GM10248 (cell line): ENCODE measurements around the gene LYPD6B.

ENCODE experiments used
- CTCF ChIA-PET: fragments of 300-600 bp; sonication (Branson Sonifier 250); formaldehyde crosslinking; extraction: SDS; loops from one replicate; lab custom pipeline; 2021; ENCODE audit warnings: antibody characterized with exemption; lab: Yijun Ruan, JAX
- POLR2A ChIA-PET: fragments of 350-650 bp; sonication (Branson Sonifier 250); formaldehyde crosslinking; extraction: SDS; loops from one replicate; lab custom pipeline; 2020; ENCODE audit warnings: antibody characterized with exemption; lab: Yijun Ruan, JAX
- DNase-seq: peaks from one replicate; pipeline ENCODE4 v3.0.0; 2012; ENCODE audit errors: extremely low spot score
- CTCF ChIP-seq: IDR thresholded peaks from 2 replicates; pipeline ENCODE4 v1.5.1; 2012; ENCODE audit warnings: mild to moderate bottlenecking, low read depth; ENCODE audit errors: extremely low read depth, missing control alignments, control extremely low read depth

Gene LYPD6B

DNA sequence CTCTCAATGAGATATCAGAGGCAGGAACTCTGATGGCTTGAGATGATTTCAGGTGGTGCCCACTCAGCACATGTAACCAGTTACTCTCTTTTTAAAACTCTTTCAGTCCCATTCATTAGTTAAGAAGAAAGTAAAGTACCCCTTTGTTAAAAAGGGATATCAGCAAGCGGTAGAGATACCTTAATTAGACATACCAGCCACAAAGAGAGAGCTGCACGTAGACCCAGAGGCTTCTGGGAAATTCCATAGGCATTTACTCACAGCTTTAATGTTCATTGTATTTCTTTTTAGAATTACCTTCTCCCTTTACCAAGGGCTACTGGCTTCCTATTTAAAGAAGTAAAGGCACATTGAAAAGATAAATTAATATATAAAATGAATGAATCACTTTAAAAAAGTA, 63.3 kb downstream of the LYPD6B start:
- no peak for DNase-seq
- ChIA-PET POLR2A (interaction anchor here (0.7 kb wide), 1 partner anchor 69 kb away, joined by 3 read pairs; no protein-coding TSS in a partner anchor), CTCF (no interaction called here)

GRCh38 chr2:149103081-149103620, 64.7 kb downstream of the LYPD6B start:
- TF ChIP-seq CTCF: no peak
- CTCF ChIA-PET: interaction anchor here (1.0 to 1.4 kb wide), 2 partner anchors 11 to 458 kb away, joined by 3 read pairs; no protein-coding TSS in a partner anchor

More for the DNA sequence above, 63.3 kb downstream of the LYPD6B start:
- no peak for TF ChIP-seq CTCF

DNA sequence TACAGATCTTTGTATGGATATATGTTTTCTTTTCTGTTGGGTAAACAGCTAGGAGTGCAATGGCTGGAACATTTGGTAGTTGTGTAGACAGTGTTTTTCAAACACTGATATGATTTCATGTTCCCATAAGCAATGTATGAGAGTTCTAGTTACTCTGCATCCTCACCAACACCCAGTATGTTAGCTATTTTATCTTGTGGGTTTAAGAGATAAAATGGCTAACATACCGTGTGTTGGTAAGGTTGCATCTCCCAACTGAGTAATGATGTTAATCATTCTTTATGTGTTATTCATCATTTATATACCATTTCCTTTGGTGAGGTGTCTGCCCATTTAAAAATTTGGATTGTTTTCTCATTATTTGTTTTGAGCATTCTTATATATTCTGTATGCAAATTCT, 65.7 kb downstream of the LYPD6B start:
- no peak for TF ChIP-seq CTCF
- CTCF ChIA-PET: interaction anchor here (1.1 to 1.2 kb wide), 2 partner anchors 9 to 88 kb away, joined by 3 to 4 read pairs; no protein-coding TSS in a partner anchor
- DNase-seq: no peak
- POLR2A ChIA-PET: interaction anchor here (0.6 kb wide), 1 partner anchor 209 kb away, joined by 5 read pairs; no protein-coding TSS in a partner anchor

More at GRCh38 chr2:149103081-149103620, 64.7 kb downstream of the LYPD6B start:
- POLR2A ChIA-PET: no interaction called here
- DNase-seq: no peak

- ChIA-PET CTCF (no interaction called here), POLR2A (no interaction called here)
- no peak for DNase-seq
- TF ChIP-seq CTCF: no peak
Measured at GRCh38 chr2:149112068-149112467, 73.6 kb downstream of the LYPD6B start.

GRCh38 chr2:149112713-149113112, 74.2 kb downstream of the LYPD6B start:
- TF ChIP-seq CTCF: no peak
- CTCF ChIA-PET: no interaction called here
- POLR2A ChIA-PET: no interaction called here
- DNase-seq: no peak

DNA sequence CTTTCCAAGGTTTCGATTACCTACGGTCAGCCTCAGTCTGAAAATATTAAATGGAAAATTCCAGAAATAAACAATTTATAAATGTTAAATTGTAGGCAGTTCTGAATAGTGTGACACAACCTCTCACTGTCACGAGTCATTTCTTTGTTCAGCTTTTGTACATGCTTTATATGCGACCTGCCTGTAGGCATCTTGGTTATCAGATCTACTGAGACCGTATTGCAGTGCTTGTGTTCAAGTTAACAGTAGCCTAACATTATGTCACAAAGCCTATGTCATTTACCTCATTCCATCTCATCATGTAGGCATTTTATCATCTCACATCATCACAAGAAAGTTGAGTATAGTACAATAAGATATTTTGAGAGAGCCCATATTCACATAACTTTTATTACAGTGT, 77.3 kb downstream of the LYPD6B start:
- POLR2A ChIA-PET: no interaction called here
- no peak for DNase-seq
- CTCF ChIA-PET: no interaction called here
- no peak for TF ChIP-seq CTCF
